Measurements from ENCODE around the gene CDCA3. TPM values are rescaled to one million over a fixed set of nuclear protein-coding genes. Genes with fewer than 3 reads are reported as not detected.

CDCA3 gene
- total and polyA plus RNA-seq, 2 of the 4 experiments (the other 2 are of a cell fraction): 23.5 to 61.0 TPM

DNA sequence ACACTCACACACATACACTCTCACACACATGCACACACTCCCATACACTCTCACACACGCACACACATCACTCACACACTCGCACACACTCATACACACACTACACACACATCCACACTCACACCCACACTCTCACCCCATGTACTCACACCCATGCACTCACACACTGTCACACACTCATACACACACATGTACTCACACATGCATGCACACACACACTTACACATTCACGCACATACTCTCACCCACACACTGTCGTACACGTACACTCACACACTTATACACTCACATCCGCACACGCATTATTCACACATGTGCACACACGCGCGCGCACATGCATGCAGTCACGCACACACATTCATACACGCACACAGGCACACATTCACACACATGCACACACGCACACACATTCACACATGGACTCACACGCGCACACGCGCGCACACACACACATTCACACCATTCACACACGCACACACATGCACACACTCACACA lies 33.4 kb downstream of the CDCA3 start:
- no peak for TF ChIP-seq FOS (IDR thresholded peaks at IDR 0.05; ENCODE audit: low read depth, low read length)
- TF ChIP-seq, protein P1, sequence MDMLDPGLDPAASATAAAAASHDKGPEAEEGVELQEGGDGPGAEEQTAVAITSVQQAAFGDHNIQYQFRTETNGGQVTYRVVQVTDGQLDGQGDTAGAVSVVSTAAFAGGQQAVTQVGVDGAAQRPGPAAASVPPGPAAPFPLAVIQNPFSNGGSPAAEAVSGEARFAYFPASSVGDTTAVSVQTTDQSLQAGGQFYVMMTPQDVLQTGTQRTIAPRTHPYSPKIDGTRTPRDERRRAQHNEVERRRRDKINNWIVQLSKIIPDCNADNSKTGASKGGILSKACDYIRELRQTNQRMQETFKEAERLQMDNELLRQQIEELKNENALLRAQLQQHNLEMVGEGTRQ (IDR thresholded peaks at IDR 0.05; ENCODE audit: low read depth, low read length): no peak
- TF ChIP-seq MAFK (IDR thresholded peaks at IDR 0.05; ENCODE audit: low read depth, low read length): no peak
- no peak for TF ChIP-seq POLR2A (IDR thresholded peaks at IDR 0.05; ENCODE audit: low read depth, low read length)
- TF ChIP-seq MAZ (IDR thresholded peaks at IDR 0.05; ENCODE audit: borderline replicate concordance, low read depth, low read length): no peak
- no peak for TF ChIP-seq CEBPB (IDR thresholded peaks at IDR 0.05; ENCODE audit: low read depth, low read length)
- TF ChIP-seq, protein P2, sequence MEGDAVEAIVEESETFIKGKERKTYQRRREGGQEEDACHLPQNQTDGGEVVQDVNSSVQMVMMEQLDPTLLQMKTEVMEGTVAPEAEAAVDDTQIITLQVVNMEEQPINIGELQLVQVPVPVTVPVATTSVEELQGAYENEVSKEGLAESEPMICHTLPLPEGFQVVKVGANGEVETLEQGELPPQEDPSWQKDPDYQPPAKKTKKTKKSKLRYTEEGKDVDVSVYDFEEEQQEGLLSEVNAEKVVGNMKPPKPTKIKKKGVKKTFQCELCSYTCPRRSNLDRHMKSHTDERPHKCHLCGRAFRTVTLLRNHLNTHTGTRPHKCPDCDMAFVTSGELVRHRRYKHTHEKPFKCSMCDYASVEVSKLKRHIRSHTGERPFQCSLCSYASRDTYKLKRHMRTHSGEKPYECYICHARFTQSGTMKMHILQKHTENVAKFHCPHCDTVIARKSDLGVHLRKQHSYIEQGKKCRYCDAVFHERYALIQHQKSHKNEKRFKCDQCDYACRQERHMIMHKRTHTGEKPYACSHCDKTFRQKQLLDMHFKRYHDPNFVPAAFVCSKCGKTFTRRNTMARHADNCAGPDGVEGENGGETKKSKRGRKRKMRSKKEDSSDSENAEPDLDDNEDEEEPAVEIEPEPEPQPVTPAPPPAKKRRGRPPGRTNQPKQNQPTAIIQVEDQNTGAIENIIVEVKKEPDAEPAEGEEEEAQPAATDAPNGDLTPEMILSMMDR (conservative IDR thresholded peaks at IDR 0.05; ENCODE audit: low read depth, low read length): no peak
- TF ChIP-seq RFX5 (IDR thresholded peaks at IDR 0.05; ENCODE audit: low read depth, low read length): no peak
- TF ChIP-seq, protein P3, sequence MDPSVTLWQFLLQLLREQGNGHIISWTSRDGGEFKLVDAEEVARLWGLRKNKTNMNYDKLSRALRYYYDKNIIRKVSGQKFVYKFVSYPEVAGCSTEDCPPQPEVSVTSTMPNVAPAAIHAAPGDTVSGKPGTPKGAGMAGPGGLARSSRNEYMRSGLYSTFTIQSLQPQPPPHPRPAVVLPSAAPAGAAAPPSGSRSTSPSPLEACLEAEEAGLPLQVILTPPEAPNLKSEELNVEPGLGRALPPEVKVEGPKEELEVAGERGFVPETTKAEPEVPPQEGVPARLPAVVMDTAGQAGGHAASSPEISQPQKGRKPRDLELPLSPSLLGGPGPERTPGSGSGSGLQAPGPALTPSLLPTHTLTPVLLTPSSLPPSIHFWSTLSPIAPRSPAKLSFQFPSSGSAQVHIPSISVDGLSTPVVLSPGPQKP (IDR thresholded peaks at IDR 0.05; ENCODE audit: borderline replicate concordance, low read depth, low read length): no peak
- no peak for TF ChIP-seq SMC3 (IDR thresholded peaks at IDR 0.05; ENCODE audit: low read depth, low read length)
- no peak for TF ChIP-seq RAD21 (IDR thresholded peaks at IDR 0.05; ENCODE audit: low read length)
- TF ChIP-seq BHLHE40 (IDR thresholded peaks at IDR 0.05; ENCODE audit: low read depth, low read length): no peak
- no peak for TF ChIP-seq NFE2L2 (IDR thresholded peaks at IDR 0.05; ENCODE audit: low read depth, low read length)
- no peak for TF ChIP-seq CHD1 (IDR thresholded peaks at IDR 0.05; ENCODE audit: low read depth, low read length)
- TF ChIP-seq RCOR1 (IDR thresholded peaks at IDR 0.05; ENCODE audit: insufficient replicate concordance, low read length): no peak
- no peak for TF ChIP-seq MXI1 (IDR thresholded peaks at IDR 0.05; ENCODE audit: borderline replicate concordance, low read depth, low read length)
- Histone ChIP-seq H3K36me3 (ENCODE audit: control insufficient read depth, insufficient read depth, low read length) (peaks cover 3% of the 10 kb centered on the region), H2BK20ac (ENCODE audit: low read depth, low read length) (no peak overlapping the region), H3K56ac (ENCODE audit: extremely low read depth, insufficient read depth, low read length) (no peak overlapping the region), H4K8ac (ENCODE audit: low read depth in 2 of 2, low read length in 2 of 2) (no peak overlapping the region), H3K4me1 (ENCODE audit: control insufficient read depth, insufficient read depth, low read length) (peaks cover 10% of the 10 kb centered on the region; the same call in 1 of the 2 replicates), H3K23ac (ENCODE audit: low read depth, low read length) (no peak overlapping the region), H3K9me1 (ENCODE audit: insufficient read depth, low read length) (peaks cover 4% of the 10 kb centered on the region; the same call in 1 of the 2 replicates), H4K91ac (ENCODE audit: insufficient read depth, low read depth, low read length) (no peak overlapping the region), H3K14ac (replicated peaks; ENCODE audit: low read depth, low read length) (no peak overlapping the region), H3K9ac (ENCODE audit: low read depth, low read length) (no peak overlapping the region), H3K4me3 (ENCODE audit: insufficient read depth, low read depth, low read length) (no peak overlapping the region), H4K20me1 (ENCODE audit: insufficient read depth, low read length) (no peaks in the 10 kb centered on the region), H3K27me3 (ENCODE audit: control insufficient read depth, insufficient read depth, low read length) (peaks cover 4% of the 10 kb centered on the region; the same call in 1 of the 2 replicates), H2AK5ac (ENCODE audit: low read depth, low read length) (no peak overlapping the region; the same call in 1 of the 2 replicates), H3K18ac (ENCODE audit: low read depth, low read length) (no peak overlapping the region), H4K5ac (ENCODE audit: low read depth, low read length) (no peak overlapping the region), H3K79me1 (ENCODE audit: low read depth in 1 of 2, low read length in 2 of 2) (peaks cover 0 to 3% of the 10 kb centered on the region in 2 experiments; a peak in 1 of 4 replicates), H3K4me2 (ENCODE audit: low read depth, low read length) (no peak overlapping the region), H3K4ac (ENCODE audit: low read depth, low read length) (no peak overlapping the region), H3K27ac (ENCODE audit: insufficient read depth, low read length) (no peak overlapping the region), H3K9me3 (ENCODE audit: control insufficient read depth, insufficient read depth, low read length) (no peaks in the 10 kb centered on the region), H2BK5ac (ENCODE audit: low read depth, low read length, poor library complexity, severe bottlenecking) (peak overlapping the region; percentile 64), H2AK9ac (replicated peaks; ENCODE audit: low read depth, low read length, poor library complexity) (peak overlapping the region; percentile 21), H2BK120ac (ENCODE audit: low read depth, low read length) (no peak overlapping the region), H2BK15ac (ENCODE audit: low read depth, low read length) (no peak overlapping the region), H2AFZ (replicated peaks; ENCODE audit: low read length, poor library complexity) (no peak overlapping the region)
- 94 to 100% methylated on average over 3 to 16 of the region's 20 CpGs for WGBS, 2 experiments (ENCODE audit: extremely low coverage in 2 of 2, insufficient read length in 1 of 2)
- dilution Hi-C loops (cut with HindIII; ENCODE audit: low sequenced_read_pairs, unreplicated experiment): no loop called here
- intact Hi-C loops (cut with micrococcal nuclease): no loop called here
- BruUV-seq (replicated peaks): no TSS peak
- in situ Hi-C loops (cut with MboI; ENCODE audit: low sequenced_read_pairs): no loop called here
- ChIA-PET CTCF (no interaction called here), POLR2A (ENCODE audit: unreplicated experiment) (no interaction called here)
- no peak for DNase-seq
- ATAC-seq (ENCODE audit: low read depth): no peak
